HG02763 (cell line): ENCODE measurements around the gene NOS3.

Experiments used
- ATAC-seq: cut with Tn5 transposase; IDR thresholded peaks from one replicate; pipeline ENCODE4 v1.9.1; 2021; ENCODE audit warnings: mild to moderate bottlenecking, moderate library complexity; ENCODE audit not compliant: unreplicated experiment

The NOS3 gene

DNA sequence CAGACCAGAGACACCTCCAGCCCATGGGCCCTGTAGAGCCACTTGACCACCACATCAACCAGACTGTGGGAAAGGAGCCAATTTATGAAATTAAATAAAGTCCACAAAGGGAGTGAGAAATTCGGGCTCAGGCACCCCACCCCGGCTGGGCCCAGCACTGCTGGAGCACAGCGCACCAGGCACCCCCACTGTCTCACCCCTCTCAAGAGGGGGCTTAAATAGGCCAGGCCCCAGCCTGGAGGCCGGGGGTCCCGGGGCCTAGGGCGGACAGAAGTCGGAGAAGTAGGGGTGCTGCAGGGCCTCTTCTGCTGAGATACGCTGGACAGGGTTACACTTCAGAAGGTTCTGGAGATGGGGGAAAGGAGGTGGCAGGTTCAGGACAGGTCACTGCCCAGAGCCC is 62.9 kb downstream of the NOS3 start:
- no peak for ATAC-seq

GRCh38 chr7:151056283-151056665 is 65.5 kb downstream of the NOS3 start:
- ATAC-seq, result no peak

GRCh38 chr7:151056666-151057505 is 66.1 kb downstream of the NOS3 start:
- no peak for ATAC-seq

DNA sequence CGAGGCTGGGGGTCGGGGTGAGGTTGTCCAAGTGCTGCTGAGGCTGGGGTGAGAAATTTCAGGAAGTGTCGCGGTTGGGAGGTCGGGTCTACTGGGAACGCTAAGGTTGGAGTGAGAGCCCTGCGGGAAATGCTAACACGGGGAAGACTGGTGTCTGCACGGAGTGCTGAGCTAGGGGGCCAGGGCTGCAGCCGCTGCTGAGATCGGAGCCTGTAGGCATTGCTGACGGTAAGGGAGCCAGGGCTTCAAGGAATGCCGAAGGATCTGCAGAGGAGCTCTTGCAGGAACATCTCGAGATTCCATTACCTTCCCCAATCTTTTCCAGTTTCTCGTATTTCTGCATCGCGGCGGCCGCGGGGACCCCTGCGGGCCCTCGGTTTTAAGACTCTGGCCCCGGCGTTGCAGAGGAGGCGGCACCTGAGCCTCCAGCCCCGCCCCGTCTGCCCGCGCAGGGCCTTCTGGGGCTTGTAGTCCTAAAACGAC is 66.7 kb downstream of the NOS3 start, which contains the start of gene CDK5:
Gene CDK5 (minus strand): TSS at position 392 of the 483 bp plus-strand sequence. CDS start 49 bp downstream, at position 343.
- peak; percentile 2 for ATAC-seq

DNA sequence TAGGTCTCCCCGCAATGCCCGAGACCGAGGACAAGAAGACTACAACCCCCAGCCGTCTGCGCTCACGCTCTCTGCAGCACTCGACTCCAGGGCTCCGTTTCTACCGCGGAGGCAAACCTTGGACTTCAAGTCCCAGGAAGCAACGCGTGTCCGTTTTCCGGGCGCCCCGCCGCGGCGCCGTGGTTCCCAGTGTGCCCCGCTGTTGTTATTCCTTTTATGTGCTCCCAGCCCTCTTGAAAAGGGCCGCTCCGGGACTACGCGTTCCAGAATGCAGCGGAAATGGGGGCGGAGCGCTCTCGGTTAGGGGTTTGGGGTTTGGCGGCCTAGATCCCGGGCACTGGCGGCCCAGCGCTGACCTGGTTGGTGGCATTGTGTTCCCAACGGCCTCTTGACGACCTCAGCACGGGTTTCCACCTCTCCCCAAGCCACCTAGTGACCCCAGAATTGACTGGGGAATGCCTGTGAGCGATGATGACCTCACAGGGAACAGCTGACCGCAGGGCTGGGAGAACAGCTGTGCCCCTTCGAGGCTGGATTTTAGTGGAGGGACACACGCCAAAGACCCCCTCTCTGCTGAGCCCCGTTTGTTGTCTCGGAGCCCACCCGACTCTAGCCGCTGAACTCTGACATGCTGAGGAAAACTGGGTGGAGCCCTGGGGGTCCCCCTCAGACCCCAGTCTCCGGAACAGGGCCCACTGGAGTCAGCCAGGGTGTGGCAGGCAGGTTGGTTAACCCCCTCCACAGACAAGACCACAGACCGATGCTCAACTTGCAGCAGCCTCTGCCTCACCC is 67.4 kb downstream of the NOS3 start:
- peak; percentile 88 for ATAC-seq

GRCh38 chr7:151058781-151059366 is 68.1 kb downstream of the NOS3 start:
- ATAC-seq, result no peak

DNA sequence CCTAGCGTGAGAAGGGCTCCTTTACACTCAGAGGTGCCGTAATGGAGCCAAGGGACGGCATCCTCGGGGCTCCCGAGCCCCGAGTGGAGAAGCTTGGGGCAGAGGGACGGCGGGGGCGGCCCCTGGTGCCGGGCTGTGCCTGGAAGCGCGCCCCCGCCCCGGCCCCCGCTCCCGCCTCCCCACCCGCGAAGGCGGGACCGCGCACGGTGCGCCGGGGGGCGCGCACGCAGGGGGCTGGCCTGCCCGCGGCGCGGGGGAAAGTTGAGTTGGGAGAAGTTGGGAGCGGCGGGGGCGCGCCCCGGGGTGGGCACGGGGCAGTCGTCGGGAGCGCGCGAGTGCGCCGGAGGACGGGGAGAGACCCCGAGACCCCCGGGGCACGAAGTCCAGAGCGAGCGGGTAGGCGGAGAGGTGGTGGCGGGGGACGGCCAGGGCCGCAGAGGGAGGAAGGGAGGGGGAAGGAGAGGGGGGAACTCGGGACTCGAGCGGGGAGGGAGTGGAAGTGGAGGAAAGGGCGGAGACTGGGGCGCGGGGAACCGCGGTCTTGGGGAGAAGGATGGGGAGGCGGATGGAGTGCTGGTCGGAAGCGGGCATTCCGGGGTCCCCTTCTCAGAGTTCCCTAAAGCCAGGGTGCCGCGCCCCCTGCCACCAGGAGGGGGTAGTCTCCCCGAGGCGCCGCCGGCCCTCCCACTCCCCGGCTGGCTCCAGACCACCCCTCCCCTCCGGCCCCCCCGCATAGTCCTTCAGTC is 68.7 kb downstream of the NOS3 start, which contains the start of gene SLC4A2:
Gene SLC4A2 (plus strand): TSS at position 223 of the 746 bp plus-strand sequence. CDS start 2,399 bp downstream, outside the sequence.
- ATAC-seq, result peak; percentile 30

- no peak for ATAC-seq
Measured at GRCh38 chr7:151060113-151060415, 69.2 kb downstream of the NOS3 start.

- ATAC-seq, result no peak
Measured at GRCh38 chr7:151060416-151061212, 69.8 kb downstream of the NOS3 start.

- ATAC-seq, result no peak
Measured at GRCh38 chr7:151061213-151062110, 70.6 kb downstream of the NOS3 start.

DNA sequence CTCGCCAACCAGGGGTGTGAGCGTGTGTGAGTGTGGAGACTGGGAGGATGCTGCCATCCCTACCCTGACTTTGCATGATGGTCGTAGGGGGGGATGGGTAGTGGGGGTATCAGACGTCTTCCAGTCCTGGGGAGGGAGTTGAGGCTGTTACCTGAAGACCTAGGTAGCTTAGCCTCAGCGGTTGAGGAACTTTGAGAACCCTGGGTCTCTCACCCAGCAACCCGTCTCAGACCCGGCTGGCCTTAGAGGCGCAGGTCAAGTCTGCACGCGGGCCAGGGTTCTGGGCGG is 71.2 kb downstream of the NOS3 start:
- ATAC-seq, result no peak

DNA sequence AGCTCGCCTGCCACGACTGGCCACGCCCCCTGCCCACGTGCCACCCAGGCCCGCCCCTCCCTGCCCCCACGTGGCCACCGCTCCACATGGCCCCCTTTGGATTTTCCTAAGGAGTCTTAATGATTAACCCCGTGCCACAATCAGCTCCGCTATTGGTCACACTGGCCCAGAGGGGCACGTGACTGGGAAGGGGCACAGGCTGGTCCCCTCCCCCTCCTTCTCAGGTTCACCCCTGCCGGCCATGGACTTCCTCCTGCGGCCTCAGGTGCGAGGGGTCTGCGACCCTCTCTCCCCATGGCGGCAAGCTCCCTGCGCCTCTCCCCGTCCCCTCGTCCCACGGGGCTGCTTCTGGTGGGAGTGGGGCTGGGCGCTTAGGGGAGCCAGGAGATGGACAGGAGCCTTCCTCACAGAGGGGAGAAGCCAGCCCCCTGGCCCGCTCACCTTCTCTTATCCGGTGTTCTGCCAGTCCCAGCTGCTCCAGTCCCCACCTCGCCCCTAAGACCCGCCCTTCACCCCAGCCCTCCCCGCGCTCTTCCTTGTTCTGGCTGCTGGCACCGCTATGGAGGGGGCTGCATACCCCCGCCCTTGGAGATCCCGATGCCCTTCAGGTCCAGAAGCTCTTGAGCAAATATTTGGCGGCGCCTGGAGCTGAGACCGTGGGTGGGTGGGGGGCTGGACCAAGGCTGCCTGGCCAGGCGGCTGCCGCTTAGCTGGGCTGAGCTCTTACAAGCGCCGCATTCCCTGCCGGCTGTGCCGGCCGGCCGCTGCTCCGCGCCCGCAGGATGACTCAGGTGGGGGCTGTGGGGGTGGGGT is 71.8 kb downstream of the NOS3 start:
- no peak for ATAC-seq

DNA sequence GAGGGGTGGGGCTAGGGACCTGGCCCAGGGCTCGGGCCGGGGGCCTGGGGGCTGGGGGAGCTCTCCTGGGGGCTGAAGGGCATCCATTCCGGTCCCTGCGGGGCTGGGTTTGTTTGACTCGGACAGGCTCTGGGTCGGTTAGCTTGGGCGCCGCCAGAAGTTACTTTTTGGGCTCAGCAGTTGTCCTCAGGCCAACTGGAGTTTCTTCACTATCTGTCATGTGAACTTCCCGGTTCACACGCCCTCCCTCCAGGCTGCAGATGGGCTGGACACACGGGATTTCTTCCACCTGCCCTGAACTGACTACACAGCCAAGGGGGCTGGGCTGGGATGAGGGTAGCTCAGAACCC is 72.4 kb downstream of the NOS3 start:
- ATAC-seq, result no peak
